BE2C (cell line): ENCODE results near the gene KIAA1191.

ENCODE experiments used
- DNase-seq: peaks from one replicate; pipeline ENCODE4 v3.0.0-alpha.2; 2020
- H3K27me3 ChIP-seq: fragments of 250-450 bp; sonication (Bioruptor Pico); 2 replicates; pipeline ENCODE4 v1.5.1; 2020; ENCODE audit warnings: mild to moderate bottlenecking
- H3K36me3 ChIP-seq: fragments of 250-450 bp; sonication (Bioruptor Pico); 2 replicates; pipeline ENCODE4 v1.5.1; 2020; ENCODE audit warnings: mild to moderate bottlenecking
- H3K4me1 ChIP-seq: fragments of 250-450 bp; sonication (Bioruptor Pico); 2 replicates; pipeline ENCODE4 v1.5.1; 2020
- H3K4me3 ChIP-seq: 2 replicates; pipeline ENCODE4 v1.5.1; 2011; ENCODE audit warnings: low read depth, low read length
- H3K9me3 ChIP-seq: fragments of 250-450 bp; sonication (Bioruptor Pico); 2 replicates; pipeline ENCODE4 v1.5.1; 2020
- TF ChIP-seq, protein P1 (sequence below): IDR thresholded peaks from 2 replicates; pipeline ENCODE4 v1.5.1; 2012; ENCODE audit warnings: mild to moderate bottlenecking, low read depth, low read length

KIAA1191 gene

DNA sequence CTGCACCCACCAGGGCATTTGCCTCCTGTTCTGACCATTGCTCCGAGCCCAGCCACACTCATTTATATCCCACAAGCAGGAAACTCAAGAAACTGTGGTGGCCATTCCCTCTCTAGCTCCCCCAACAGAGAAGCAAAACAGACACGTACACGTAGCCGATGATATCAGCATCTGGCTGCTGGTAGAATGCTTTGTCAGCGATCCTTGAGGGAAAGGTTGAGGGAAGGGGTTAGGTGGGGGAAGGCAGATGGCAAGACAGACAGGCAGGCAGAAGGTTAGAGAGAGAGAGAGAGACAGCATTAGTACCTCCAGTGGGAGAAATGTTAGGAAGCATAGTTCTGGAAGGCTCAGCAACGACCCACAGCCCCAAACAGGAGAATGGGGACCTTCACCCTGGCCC lies 34.8 kb upstream of the KIAA1191 start:
- Histone ChIP-seq H3K4me1 (peaks cover 9% of the 10 kb centered on the region; the same call in 1 of the 2 replicates), H3K36me3 (peaks cover 21% of the 10 kb centered on the region), H3K9me3 (no peaks in the 10 kb centered on the region), H3K4me3 (no peak overlapping the region), H3K27me3 (no peaks in the 10 kb centered on the region)
- TF ChIP-seq, protein P1, sequence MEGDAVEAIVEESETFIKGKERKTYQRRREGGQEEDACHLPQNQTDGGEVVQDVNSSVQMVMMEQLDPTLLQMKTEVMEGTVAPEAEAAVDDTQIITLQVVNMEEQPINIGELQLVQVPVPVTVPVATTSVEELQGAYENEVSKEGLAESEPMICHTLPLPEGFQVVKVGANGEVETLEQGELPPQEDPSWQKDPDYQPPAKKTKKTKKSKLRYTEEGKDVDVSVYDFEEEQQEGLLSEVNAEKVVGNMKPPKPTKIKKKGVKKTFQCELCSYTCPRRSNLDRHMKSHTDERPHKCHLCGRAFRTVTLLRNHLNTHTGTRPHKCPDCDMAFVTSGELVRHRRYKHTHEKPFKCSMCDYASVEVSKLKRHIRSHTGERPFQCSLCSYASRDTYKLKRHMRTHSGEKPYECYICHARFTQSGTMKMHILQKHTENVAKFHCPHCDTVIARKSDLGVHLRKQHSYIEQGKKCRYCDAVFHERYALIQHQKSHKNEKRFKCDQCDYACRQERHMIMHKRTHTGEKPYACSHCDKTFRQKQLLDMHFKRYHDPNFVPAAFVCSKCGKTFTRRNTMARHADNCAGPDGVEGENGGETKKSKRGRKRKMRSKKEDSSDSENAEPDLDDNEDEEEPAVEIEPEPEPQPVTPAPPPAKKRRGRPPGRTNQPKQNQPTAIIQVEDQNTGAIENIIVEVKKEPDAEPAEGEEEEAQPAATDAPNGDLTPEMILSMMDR, result peak; percentile 40; the same call in 1 of the 2 replicates
- DNase-seq, result peak; percentile 55

DNA sequence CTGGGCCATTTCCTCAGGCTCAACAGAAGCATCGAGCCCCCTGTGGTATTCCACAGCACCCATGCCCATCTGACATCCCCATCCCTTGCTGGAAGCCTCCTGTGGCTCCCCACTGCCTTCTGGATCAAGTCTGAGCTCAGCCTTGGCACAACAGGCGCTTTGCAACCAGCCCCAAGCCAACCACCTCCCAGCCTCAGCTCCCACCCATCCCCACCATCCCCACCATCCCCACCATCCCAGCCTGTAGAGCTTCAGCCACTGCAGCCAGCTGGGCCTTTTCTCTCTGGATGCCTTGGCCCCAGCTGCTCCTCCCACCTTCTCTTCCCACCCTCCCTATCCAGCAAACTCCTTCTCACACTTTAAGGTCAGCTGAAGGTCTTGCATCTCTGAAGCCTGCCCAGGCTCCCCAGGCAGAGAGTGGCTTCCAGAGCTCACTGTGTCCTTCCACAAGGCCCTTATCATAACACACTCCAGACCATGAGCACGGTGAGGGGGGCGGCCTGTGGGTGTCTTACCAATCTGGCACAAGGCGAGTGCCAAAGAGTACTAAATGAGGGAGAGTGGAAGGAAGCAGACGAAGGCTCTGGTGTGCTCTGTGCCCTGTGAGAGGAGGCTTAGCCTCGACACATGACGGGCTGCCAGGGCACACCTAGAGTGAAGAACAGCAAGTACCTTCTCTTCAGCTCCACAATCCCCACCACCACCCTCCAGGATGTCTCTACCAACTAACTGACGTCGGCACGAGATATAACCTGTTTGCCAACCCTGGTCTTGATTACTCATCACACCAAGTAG lies 33.5 kb upstream of the KIAA1191 start:
- peak; percentile 39 for DNase-seq
- Histone ChIP-seq H3K4me1 (peaks cover 9% of the 10 kb centered on the region; the same call in 1 of the 2 replicates), H3K27me3 (no peaks in the 10 kb centered on the region), H3K36me3 (peaks cover 33% of the 10 kb centered on the region), H3K9me3 (no peaks in the 10 kb centered on the region), H3K4me3 (no peak overlapping the region)
- TF ChIP-seq, protein P1, result no peak

DNA sequence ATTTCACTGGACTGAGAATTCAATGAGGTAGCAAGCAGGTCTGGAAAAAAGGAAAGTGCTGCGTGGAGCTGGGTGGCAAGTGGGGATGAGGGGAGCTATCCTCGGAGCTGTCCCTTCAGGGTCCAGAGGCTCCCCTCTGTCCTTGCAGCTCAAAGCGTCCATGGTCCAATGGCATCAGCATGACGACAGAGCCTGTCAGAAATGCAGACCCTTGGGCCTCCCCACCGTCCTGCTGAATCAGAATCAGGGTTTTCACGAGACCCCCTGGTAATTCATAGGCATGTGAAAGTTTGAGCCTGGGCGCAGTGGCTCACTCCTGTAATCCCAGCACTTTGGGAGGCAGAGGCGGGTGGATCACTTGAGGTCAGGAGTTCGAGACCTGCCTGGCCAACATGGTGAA lies 32.5 kb upstream of the KIAA1191 start:
- H3K36me3 ChIP-seq, result peaks cover 33% of the 10 kb centered on the region

DNA sequence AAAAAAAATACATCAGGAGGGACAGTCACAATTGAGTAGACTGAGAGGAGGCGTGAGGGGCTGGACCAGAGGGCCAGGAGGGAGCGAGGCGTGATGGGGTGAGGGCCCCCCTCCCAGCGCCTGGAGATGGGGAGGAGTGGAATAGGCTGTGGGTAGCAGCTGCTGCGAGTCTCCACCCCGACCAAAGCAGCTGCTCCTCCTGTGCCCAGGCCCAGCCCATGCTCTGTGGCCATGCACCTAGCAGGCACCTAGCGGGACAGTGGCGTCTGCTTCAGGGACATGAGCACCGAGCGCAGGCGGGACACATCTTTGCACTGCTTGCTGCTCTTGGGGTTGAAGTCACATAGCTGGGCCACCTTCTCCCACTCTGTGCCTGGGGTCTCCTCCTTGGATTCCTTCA lies 31.0 kb upstream of the KIAA1191 start:
- H3K36me3 ChIP-seq, result peaks cover 37% of the 10 kb centered on the region
- TF ChIP-seq, protein P1, result no peak
- no peak for DNase-seq
- no peak overlapping the region for H3K4me3 ChIP-seq
- peaks cover 9% of the 10 kb centered on the region; the same call in 1 of the 2 replicates for H3K4me1 ChIP-seq
- H3K9me3 ChIP-seq, result no peaks in the 10 kb centered on the region
- H3K27me3 ChIP-seq, result no peaks in the 10 kb centered on the region

More for the DNA sequence above, 32.5 kb upstream of the KIAA1191 start:
- TF ChIP-seq, protein P1, result no peak
- Histone ChIP-seq H3K4me1 (peaks cover 9% of the 10 kb centered on the region; the same call in 1 of the 2 replicates), H3K27me3 (no peaks in the 10 kb centered on the region), H3K9me3 (no peaks in the 10 kb centered on the region), H3K4me3 (no peak overlapping the region)
- DNase-seq, result no peak

DNA sequence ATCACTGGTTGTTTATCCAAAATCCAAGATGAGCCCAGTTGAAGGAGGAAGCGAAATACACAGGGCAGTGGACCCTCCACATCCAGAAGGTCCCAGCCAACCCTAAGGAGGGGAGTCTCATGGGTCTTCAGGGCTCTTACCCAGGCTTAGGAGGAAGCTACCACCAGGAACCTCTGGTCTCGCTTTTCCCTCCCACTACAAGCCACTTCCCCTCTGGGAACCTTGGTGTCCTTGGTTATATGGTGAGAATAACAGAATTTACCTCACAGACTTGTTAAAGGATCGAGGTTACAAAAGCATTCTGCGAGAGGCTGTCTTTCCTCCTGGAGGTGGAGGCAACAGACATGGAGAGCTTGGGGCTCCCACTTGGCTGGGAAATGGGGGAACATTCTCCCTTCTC lies 30.4 kb upstream of the KIAA1191 start:
- DNase-seq, result no peak
- Histone ChIP-seq H3K36me3 (peaks cover 42% of the 10 kb centered on the region), H3K4me1 (peaks cover 9% of the 10 kb centered on the region; the same call in 1 of the 2 replicates), H3K4me3 (no peak overlapping the region), H3K9me3 (no peaks in the 10 kb centered on the region), H3K27me3 (no peaks in the 10 kb centered on the region)
- TF ChIP-seq, protein P1, result no peak

DNA sequence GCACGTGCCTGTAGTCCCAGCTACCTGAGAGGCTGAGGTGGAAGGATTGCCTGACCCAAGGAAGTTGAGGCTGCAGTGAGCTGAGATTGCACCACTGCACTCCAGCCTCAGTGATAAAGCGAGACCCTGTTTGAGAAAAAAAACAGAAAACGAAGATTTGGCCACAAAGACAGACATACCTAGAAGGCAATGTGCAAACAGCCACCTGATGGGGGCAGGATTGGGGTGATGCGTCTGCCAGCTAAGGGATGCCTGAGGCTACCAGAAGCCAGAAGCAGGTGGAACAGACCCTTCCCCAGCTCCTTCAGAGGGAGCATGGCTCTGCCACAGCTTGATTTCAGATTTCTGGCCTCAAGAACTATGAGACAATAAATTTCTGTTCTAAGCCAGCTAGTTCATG lies 29.9 kb upstream of the KIAA1191 start:
- H3K36me3 ChIP-seq, result peaks cover 45% of the 10 kb centered on the region
- H3K9me3 ChIP-seq, result no peaks in the 10 kb centered on the region
- DNase-seq, result no peak
- no peak overlapping the region for H3K4me3 ChIP-seq
- no peaks in the 10 kb centered on the region for H3K27me3 ChIP-seq
- TF ChIP-seq, protein P1, result peak; percentile 13; the same call in 1 of the 2 replicates
- peaks cover 4% of the 10 kb centered on the region; the same call in 1 of the 2 replicates for H3K4me1 ChIP-seq
